Astrocyte (in vitro differentiated cells and primary cell): ENCODE results near the gene NDUFA9.

ENCODE experiments used
- EZH2 ChIP-seq: IDR thresholded peaks from 2 replicates; pipeline ENCODE4 v1.6.1; 2012; ENCODE audit warnings: mild to moderate bottlenecking, low read length, inconsistent platforms; ENCODE audit not compliant: insufficient read depth
- TF ChIP-seq, protein P1 (sequence below): IDR thresholded peaks from 2 replicates; pipeline ENCODE4 v1.5.1; 2011; ENCODE audit warnings: low read depth, mild to moderate bottlenecking, inconsistent platforms, low read length, moderate library complexity; ENCODE audit not compliant: insufficient read depth

DNA sequence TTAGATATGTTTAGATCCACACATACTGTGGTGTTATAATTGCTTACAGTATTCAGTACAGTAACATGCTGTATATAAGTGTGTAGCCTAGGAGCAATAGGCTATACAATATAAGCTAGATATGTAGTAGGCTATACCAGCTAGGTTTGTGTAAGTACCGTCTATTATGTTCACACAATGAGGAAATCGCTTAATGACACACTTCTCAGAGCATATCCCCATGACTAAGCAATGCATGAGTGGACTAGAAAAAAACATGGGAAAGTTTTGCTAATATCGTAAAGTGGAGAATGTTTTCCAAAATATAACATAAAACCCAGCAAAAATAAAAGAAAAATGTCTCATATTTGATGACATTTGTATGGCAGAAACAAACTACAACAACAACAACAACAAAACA is 27.4 kb upstream of the NDUFA9 start:
- TF ChIP-seq, protein P1, sequence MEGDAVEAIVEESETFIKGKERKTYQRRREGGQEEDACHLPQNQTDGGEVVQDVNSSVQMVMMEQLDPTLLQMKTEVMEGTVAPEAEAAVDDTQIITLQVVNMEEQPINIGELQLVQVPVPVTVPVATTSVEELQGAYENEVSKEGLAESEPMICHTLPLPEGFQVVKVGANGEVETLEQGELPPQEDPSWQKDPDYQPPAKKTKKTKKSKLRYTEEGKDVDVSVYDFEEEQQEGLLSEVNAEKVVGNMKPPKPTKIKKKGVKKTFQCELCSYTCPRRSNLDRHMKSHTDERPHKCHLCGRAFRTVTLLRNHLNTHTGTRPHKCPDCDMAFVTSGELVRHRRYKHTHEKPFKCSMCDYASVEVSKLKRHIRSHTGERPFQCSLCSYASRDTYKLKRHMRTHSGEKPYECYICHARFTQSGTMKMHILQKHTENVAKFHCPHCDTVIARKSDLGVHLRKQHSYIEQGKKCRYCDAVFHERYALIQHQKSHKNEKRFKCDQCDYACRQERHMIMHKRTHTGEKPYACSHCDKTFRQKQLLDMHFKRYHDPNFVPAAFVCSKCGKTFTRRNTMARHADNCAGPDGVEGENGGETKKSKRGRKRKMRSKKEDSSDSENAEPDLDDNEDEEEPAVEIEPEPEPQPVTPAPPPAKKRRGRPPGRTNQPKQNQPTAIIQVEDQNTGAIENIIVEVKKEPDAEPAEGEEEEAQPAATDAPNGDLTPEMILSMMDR = no peak
- no peak for TF ChIP-seq EZH2
